COLO668 (cell line): Measurements from ENCODE around the gene DNASE1L3.
"Not testable (repeated sequence)": the region's sequence is repeated elsewhere in the genome, so short reads cannot be mapped to it uniquely, and the experiment has no call there.

ENCODE experiments used
- DNase-seq: peaks from one replicate; lab custom pipeline; 2025; ENCODE audit not compliant: unreplicated experiment; lab: John Stamatoyannopoulos, UW

DNASE1L3 gene

GRCh38 chr3:58236527-58237237, 25.9 kb upstream of the DNASE1L3 start:
- no peak for DNase-seq

- DNase-seq: no peak
Measured at GRCh38 chr3:58235970-58236369, 25.2 kb upstream of the DNASE1L3 start.

GRCh38 chr3:58234516-58234931, 23.8 kb upstream of the DNASE1L3 start:
- peak; percentile 29 for DNase-seq

GRCh38 chr3:58231666-58232065, 20.9 kb upstream of the DNASE1L3 start:
- DNase-seq: no peak

- DNase-seq: no peak
Measured at GRCh38 chr3:58230876-58231552, 20.2 kb upstream of the DNASE1L3 start.

GRCh38 chr3:58227933-58228332, 17.2 kb upstream of the DNASE1L3 start:
- DNase-seq: not testable (repeated sequence)

- DNase-seq: no peak
Measured at GRCh38 chr3:58223855-58224254, 13.1 kb upstream of the DNASE1L3 start.

- no peak for DNase-seq
Measured at GRCh38 chr3:58222161-58222724, 11.5 kb upstream of the DNASE1L3 start.

- no peak for DNase-seq
Measured at GRCh38 chr3:58218904-58219303, 8.1 kb upstream of the DNASE1L3 start.

- DNase-seq: peak; percentile 50
Measured at GRCh38 chr3:58217209-58217811, 6.5 kb upstream of the DNASE1L3 start.

- no peak for DNase-seq
Measured at GRCh38 chr3:58216496-58217195, 5.9 kb upstream of the DNASE1L3 start.

- DNase-seq: no peak
Measured at GRCh38 chr3:58215317-58216025, 4.7 kb upstream of the DNASE1L3 start.

- no peak for DNase-seq
Measured at GRCh38 chr3:58214484-58215316, 3.9 kb upstream of the DNASE1L3 start.

- DNase-seq: no peak
Measured at GRCh38 chr3:58209933-58210332, 839 bp downstream of the DNASE1L3 start.

- no peak for DNase-seq
Measured at GRCh38 chr3:58207954-58208353, 2.8 kb downstream of the DNASE1L3 start.

GRCh38 chr3:58206406-58207011, 4.3 kb downstream of the DNASE1L3 start:
- no peak for DNase-seq

- no peak for DNase-seq
Measured at GRCh38 chr3:58205981-58206380, 4.8 kb downstream of the DNASE1L3 start.

- no peak for DNase-seq
Measured at GRCh38 chr3:58204720-58205119, 6.1 kb downstream of the DNASE1L3 start.

GRCh38 chr3:58203541-58203940, 7.2 kb downstream of the DNASE1L3 start:
- DNase-seq: no peak
